IMR-90 (cell line): ENCODE data around the gene BCL7A. TPM values are rescaled to one million over a fixed set of nuclear protein-coding genes. Genes with fewer than 3 reads are reported as not detected.

ENCODE experiments used
- ATAC-seq: fragments of 200-7000 bp; cut with Tn5 transposase; 2 replicates; pipeline ENCODE4 v1.9.1; 2020; ENCODE audit warnings: low read depth, mild to moderate bottlenecking, moderate library complexity
- BruUV-seq: library from RNA; stranded (reverse); fragments of 400-500 nt; replicated peaks from 2 replicates; lab custom pipeline; 2021; lab: Mats Ljungman, UMichigan
- CTCF ChIA-PET: fragments of 300-600 bp; formaldehyde crosslinking; extraction: SDS; loops from one replicate; lab custom pipeline; 2021; ENCODE audit warnings: antibody characterized with exemption; lab: Yijun Ruan, JAX
- POLR2A ChIA-PET: fragments of 300-600 bp; sonication (Branson Sonifier 250); formaldehyde crosslinking; loops from one replicate; lab custom pipeline; 2022; ENCODE audit warnings: antibody characterized with exemption; ENCODE audit not compliant: unreplicated experiment; lab: Charles Lee
- DNase-seq: peaks from one replicate; pipeline ENCODE4 v3.0.0; 2013
- H2AFZ ChIP-seq: replicated peaks from 2 replicates; pipeline ENCODE3; 2013; ENCODE audit warnings: low read length, mild to moderate bottlenecking; ENCODE audit not compliant: poor library complexity
- H2AK5ac ChIP-seq: 2 replicates; pipeline ENCODE4 v1.6.1; 2013; ENCODE audit warnings: low read depth, low read length, inconsistent platforms
- H2AK9ac ChIP-seq: replicated peaks from 2 replicates; pipeline ENCODE3; 2013; ENCODE audit warnings: mild to moderate bottlenecking, low read depth, low read length, moderate library complexity; ENCODE audit not compliant: poor library complexity
- H2BK120ac ChIP-seq: 2 replicates; pipeline ENCODE4 v1.6.1; 2013; ENCODE audit warnings: low read depth, low read length, inconsistent platforms
- H2BK15ac ChIP-seq: 3 replicates; pipeline ENCODE4 v1.6.1; 2013; ENCODE audit warnings: low read depth, low read length, inconsistent platforms
- H2BK20ac ChIP-seq: 2 replicates; pipeline ENCODE4 v1.6.1; 2013; ENCODE audit warnings: low read depth, mild to moderate bottlenecking, inconsistent platforms, low read length, moderate library complexity
- H2BK5ac ChIP-seq: 2 replicates; pipeline ENCODE4 v1.6.1; 2013; ENCODE audit warnings: mild to moderate bottlenecking, low read depth, low read length, inconsistent platforms; ENCODE audit not compliant: poor library complexity, severe bottlenecking
- H3K14ac ChIP-seq: replicated peaks from 2 replicates; pipeline ENCODE4 v1.6.1; 2013; ENCODE audit warnings: low read depth, low read length, inconsistent platforms
- H3K18ac ChIP-seq: 2 replicates; pipeline ENCODE4 v1.6.1; 2013; ENCODE audit warnings: low read depth, low read length, control low read depth
- H3K23ac ChIP-seq: 2 replicates; pipeline ENCODE4 v1.6.1; 2013; ENCODE audit warnings: low read depth, low read length, inconsistent platforms
- H3K27ac ChIP-seq: 2 replicates; pipeline ENCODE4 v1.5.1; 2013; ENCODE audit warnings: mild to moderate bottlenecking, control low read depth, low read length; ENCODE audit not compliant: insufficient read depth
- H3K27me3 ChIP-seq: 2 replicates; pipeline ENCODE4 v1.6.1; 2013; ENCODE audit warnings: low read length; ENCODE audit not compliant: control insufficient read depth, insufficient read depth
- H3K36me3 ChIP-seq: 2 replicates; pipeline ENCODE4 v1.6.1; 2013; ENCODE audit warnings: low read length, mixed read lengths; ENCODE audit not compliant: control insufficient read depth, insufficient read depth
- H3K4ac ChIP-seq: 2 replicates; pipeline ENCODE4 v1.6.1; 2013; ENCODE audit warnings: low read depth, low read length, inconsistent platforms
- H3K4me1 ChIP-seq: 2 replicates; pipeline ENCODE4 v1.6.1; 2013; ENCODE audit warnings: low read length, mixed read lengths; ENCODE audit not compliant: control insufficient read depth, insufficient read depth
- H3K4me2 ChIP-seq: 2 replicates; pipeline ENCODE4 v1.6.1; 2013; ENCODE audit warnings: low read depth, mild to moderate bottlenecking, control low read depth, low read length, moderate library complexity
- H3K4me3 ChIP-seq: 2 replicates; pipeline ENCODE4 v1.5.1; 2013; ENCODE audit warnings: low read depth, mild to moderate bottlenecking, control low read depth, low read length, moderate library complexity; ENCODE audit not compliant: insufficient read depth
- H3K56ac ChIP-seq: 2 replicates; pipeline ENCODE4 v1.6.1; 2013; ENCODE audit warnings: low read length, inconsistent platforms; ENCODE audit not compliant: insufficient read depth; ENCODE audit errors: extremely low read depth
- H3K79me1 ChIP-seq, 2 experiments: 2 replicates each; pipeline ENCODE4 v1.6.1; 2013; ENCODE audit warnings: low read length in 2 of 2, inconsistent platforms in 1 of 2, low read depth in 1 of 2
- H3K9ac ChIP-seq: 2 replicates; pipeline ENCODE4 v1.6.1; 2013; ENCODE audit warnings: low read depth, low read length, control low read depth
- H3K9me1 ChIP-seq: 2 replicates; pipeline ENCODE4 v1.6.1; 2013; ENCODE audit warnings: low read length, inconsistent platforms; ENCODE audit not compliant: insufficient read depth
- H3K9me3 ChIP-seq: 2 replicates; pipeline ENCODE4 v1.6.1; 2013; ENCODE audit warnings: low read length; ENCODE audit not compliant: control insufficient read depth, insufficient read depth
- H4K20me1 ChIP-seq: 2 replicates; pipeline ENCODE4 v1.6.1; 2013; ENCODE audit warnings: low read length, inconsistent platforms; ENCODE audit not compliant: insufficient read depth
- H4K5ac ChIP-seq: 2 replicates; pipeline ENCODE4 v1.6.1; 2013; ENCODE audit warnings: mild to moderate bottlenecking, low read depth, low read length, control low read depth
- H4K8ac ChIP-seq, 2 experiments: 2 replicates each; pipeline ENCODE4 v1.6.1; 2013; ENCODE audit warnings: low read depth in 2 of 2, low read length in 2 of 2, control low read depth in 1 of 2, inconsistent platforms in 1 of 2
- H4K91ac ChIP-seq: 2 replicates; pipeline ENCODE4 v1.6.1; 2013; ENCODE audit warnings: low read depth, low read length, inconsistent platforms; ENCODE audit not compliant: insufficient read depth
- BHLHE40 ChIP-seq: fragments of 150-350 bp; IDR thresholded peaks from 2 replicates; pipeline ENCODE4 v1.6.1; 2016; ENCODE audit warnings: mild to moderate bottlenecking, low read depth, low read length
- CEBPB ChIP-seq: IDR thresholded peaks from 2 replicates; pipeline ENCODE4 v1.6.1; 2012; ENCODE audit warnings: low read depth, low read length, improper control_type of control experiment
- CHD1 ChIP-seq: IDR thresholded peaks from 2 replicates; pipeline ENCODE4 v1.6.1; 2012; ENCODE audit warnings: low read depth, low read length, improper control_type of control experiment
- CTCF ChIP-seq: conservative IDR thresholded peaks from 2 replicates; pipeline ENCODE4 v1.5.1; 2012; ENCODE audit warnings: mild to moderate bottlenecking, low read depth, low read length, improper control_type of control experiment
- FOS ChIP-seq: fragments of 150-350 bp; IDR thresholded peaks from 2 replicates; pipeline ENCODE4 v1.6.1; 2016; ENCODE audit warnings: low read depth, low read length
- NFE2L2 ChIP-seq: fragments of 150-350 bp; IDR thresholded peaks from 2 replicates; pipeline ENCODE4 v1.6.1; 2016; ENCODE audit warnings: low read depth, mild to moderate bottlenecking, low read length
- POLR2A ChIP-seq: IDR thresholded peaks from 2 replicates; pipeline ENCODE4 v1.6.1; 2012; ENCODE audit warnings: mild to moderate bottlenecking, low read depth, low read length
- RAD21 ChIP-seq: IDR thresholded peaks from 2 replicates; pipeline ENCODE4 v1.6.1; 2012; ENCODE audit warnings: low read length, improper control_type of control experiment
- RFX5 ChIP-seq: IDR thresholded peaks from 2 replicates; pipeline ENCODE4 v1.8.0; 2012; ENCODE audit warnings: low read depth, mild to moderate bottlenecking, low read length, moderate library complexity
- SMC3 ChIP-seq: fragments of 150-350 bp; IDR thresholded peaks from 2 replicates; pipeline ENCODE4 v1.6.1; 2016; ENCODE audit warnings: low read depth, mild to moderate bottlenecking, antibody characterized with exemption, low read length, moderate library complexity
- USF2 ChIP-seq: fragments of 150-350 bp; IDR thresholded peaks from 2 replicates; pipeline ENCODE4 v1.6.1; 2017; ENCODE audit warnings: mild to moderate bottlenecking, antibody characterized with exemption, low read length, low read depth
- WGBS, 2 experiments: methylation state at CpG; one replicate each; pipeline versions ENCODE4 v1.1.5 to v1.1.7; 2013; ENCODE audit warnings: missing lambda C conversion rate in 2 of 2; ENCODE audit not compliant: insufficient read length in 1 of 2; ENCODE audit errors: extremely low coverage in 2 of 2; 5-methylcytosine and 5-hydroxymethylcytosine counted together
- dilution Hi-C: fragments of 300-500 bp; cut with HindIII; formaldehyde crosslinking; loops from one replicate; pipeline ENCODE4 v1.14.3; 2018; ENCODE audit warnings: low sequenced_read_pairs; ENCODE audit not compliant: unreplicated experiment
- in situ Hi-C: fragments of 300-500 bp; cut with MboI; formaldehyde crosslinking; loops from 3 replicates; pipeline ENCODE4 v1.14.3; 2019; ENCODE audit warnings: low sequenced_read_pairs, inconsistent platforms, mixed read lengths
- intact Hi-C: fragments of 100-400 bp; cut with micrococcal nuclease; formaldehyde crosslinking; loops from 2 replicates; pipeline ENCODE4 v1.10.0; 2022
- polyA plus RNA-seq, 3 experiments: library from polyadenylated mRNA; depleted of rRNA; stranded (reverse); fragments of >200 nt; gene quantifications; 2 replicates each; pipeline ENCODE4 v1.2.3, GENCODE V29; 2012; ENCODE audit warnings: low replicate concordance in 1 of 3
- total RNA-seq: library from RNA; depleted of rRNA; stranded (reverse); fragments of >200 nt; gene quantifications from 2 replicates; pipeline ENCODE4 v1.2.3, GENCODE V29; 2012
- TF ChIP-seq, protein P1 (sequence below): fragments of 150-350 bp; IDR thresholded peaks from 2 replicates; pipeline ENCODE4 v1.6.1; 2016; ENCODE audit warnings: low read depth, mild to moderate bottlenecking, low read length, moderate library complexity, borderline replicate concordance

Gene BCL7A
- total and polyA plus RNA-seq, 2 of the 4 experiments (the other 2 are of a cell fraction) = 5.6 to 7.9 TPM

DNA sequence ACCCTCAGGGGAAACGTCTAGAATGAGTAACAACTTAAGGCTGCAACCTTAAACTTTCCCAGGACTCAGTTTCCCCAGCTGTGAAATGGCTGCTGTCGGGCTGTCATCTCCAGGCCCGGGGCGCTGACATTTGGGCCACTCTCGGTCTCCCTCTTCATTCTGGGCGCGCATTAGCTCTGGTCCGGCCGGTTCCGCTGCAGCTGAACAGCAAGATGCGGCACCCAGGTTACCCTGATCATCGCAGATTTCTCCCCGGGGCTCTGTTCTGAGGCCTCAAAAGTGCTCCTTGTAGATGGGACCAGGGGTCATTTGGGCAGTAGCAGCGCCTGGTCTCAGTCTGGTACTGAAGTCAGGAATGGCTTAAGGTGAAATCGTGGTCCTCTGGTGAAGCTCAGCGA lies 890 bp upstream of the BCL7A start:
- Histone ChIP-seq H3K27ac (no peak overlapping the region), H3K4ac (no peak overlapping the region), H4K5ac (no peak overlapping the region), H2AFZ (peak overlapping the region; percentile 90), H2AK9ac (no peak overlapping the region), H3K18ac (no peak overlapping the region), H3K79me1 (peaks cover 6 to 32% of the 10 kb centered on the region in 2 experiments; a peak in 3 of 4 replicates), H3K4me2 (peak overlapping the region; percentile 87), H4K91ac (peak overlapping the region; percentile 41; the same call in 1 of the 2 replicates), H2BK5ac (no peak overlapping the region), H2AK5ac (0 out of 2 replicates have a peak overlapping the region, but pooled peaks have one; percentile 10), H3K9me3 (no peaks in the 10 kb centered on the region; the same call in 1 of the 2 replicates), H3K36me3 (no peaks in the 10 kb centered on the region), H3K4me3 (peak overlapping the region; percentile 66), H4K8ac (peak overlapping the region; percentile 20 to 60; a peak in 1 of 4 replicates), H3K9ac (peak overlapping the region; percentile 63; the same call in 1 of the 2 replicates), H2BK15ac (no peak overlapping the region), H3K4me1 (peaks cover 13% of the 10 kb centered on the region), H3K27me3 (no peaks in the 10 kb centered on the region), H3K9me1 (peaks cover 5% of the 10 kb centered on the region; the same call in 1 of the 2 replicates), H3K23ac (peak overlapping the region; percentile 84), H3K14ac (no peak overlapping the region; the same call in 1 of the 2 replicates), H2BK120ac (no peak overlapping the region), H2BK20ac (no peak overlapping the region), H3K56ac (no peak overlapping the region), H4K20me1 (peaks cover 5% of the 10 kb centered on the region)
- ATAC-seq (no peak), DNase-seq (no peak)
- in situ Hi-C loops = no loop called here
- no TSS peak for BruUV-seq
- 64% methylated on average over 14 of the region's 16 CpGs; no CpG with 5 or more reads in 1 of the 2 experiments for WGBS, 2 experiments
- intact Hi-C loops = loop anchor here (5.0 kb wide), 1 partner anchor 223 kb away; no protein-coding TSS in a partner anchor
- ChIA-PET POLR2A (no interaction called here), CTCF (no interaction called here)
- dilution Hi-C loops = no loop called here
- no peak for TF ChIP-seq CTCF
- no peak for TF ChIP-seq SMC3
- no peak for TF ChIP-seq RAD21
- TF ChIP-seq BHLHE40 = no peak
- no peak for TF ChIP-seq NFE2L2
- TF ChIP-seq FOS = no peak
- no peak for TF ChIP-seq CHD1
- TF ChIP-seq USF2 = no peak
- no peak for TF ChIP-seq CEBPB
- no peak for TF ChIP-seq RFX5
- TF ChIP-seq, protein P1, sequence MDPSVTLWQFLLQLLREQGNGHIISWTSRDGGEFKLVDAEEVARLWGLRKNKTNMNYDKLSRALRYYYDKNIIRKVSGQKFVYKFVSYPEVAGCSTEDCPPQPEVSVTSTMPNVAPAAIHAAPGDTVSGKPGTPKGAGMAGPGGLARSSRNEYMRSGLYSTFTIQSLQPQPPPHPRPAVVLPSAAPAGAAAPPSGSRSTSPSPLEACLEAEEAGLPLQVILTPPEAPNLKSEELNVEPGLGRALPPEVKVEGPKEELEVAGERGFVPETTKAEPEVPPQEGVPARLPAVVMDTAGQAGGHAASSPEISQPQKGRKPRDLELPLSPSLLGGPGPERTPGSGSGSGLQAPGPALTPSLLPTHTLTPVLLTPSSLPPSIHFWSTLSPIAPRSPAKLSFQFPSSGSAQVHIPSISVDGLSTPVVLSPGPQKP = no peak
- TF ChIP-seq POLR2A = no peak
